ENCODE results near the gene ZNF573.
A peak's percentile ranks its signal among the peaks of the same experiment; 100 is the strongest.

ZNF573 gene

DNA sequence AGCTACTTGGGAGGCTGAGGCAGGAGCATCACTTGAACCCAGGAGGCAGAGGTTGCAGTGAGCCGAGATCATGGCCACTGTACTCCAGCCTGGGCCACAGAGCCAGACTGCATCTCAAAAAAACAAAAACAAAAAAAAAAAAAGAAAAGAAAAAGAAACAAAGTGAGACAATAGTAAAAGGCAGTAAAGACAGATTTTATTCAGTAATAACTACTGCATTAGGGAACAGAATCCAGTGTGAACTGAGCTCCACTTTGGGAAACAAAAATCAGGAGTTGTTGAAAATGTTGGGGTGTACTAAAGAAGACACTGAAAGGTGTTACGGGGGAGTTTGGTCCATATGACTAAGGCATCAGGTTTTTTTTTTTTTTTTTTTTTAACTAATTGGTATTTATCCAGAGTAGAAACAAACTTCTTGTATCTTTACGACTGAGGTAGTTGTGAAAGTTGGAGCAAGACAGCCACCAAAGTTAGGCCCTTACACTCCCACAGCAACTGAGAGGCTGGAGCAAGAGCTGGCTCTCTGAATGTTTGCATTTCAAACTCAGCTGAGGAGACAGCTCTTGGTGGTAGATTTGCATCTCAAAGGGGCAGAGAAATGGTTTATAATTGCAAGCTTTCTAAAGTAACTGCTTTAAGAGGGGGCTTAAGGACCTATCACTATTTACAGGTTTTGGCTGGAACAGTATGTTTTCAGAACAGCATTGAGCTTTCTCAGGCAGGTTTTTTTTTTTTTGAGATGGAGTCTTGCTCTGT lies 84.1 kb downstream of the ZNF573 start:
- TF ChIP-seq, protein P1, sequence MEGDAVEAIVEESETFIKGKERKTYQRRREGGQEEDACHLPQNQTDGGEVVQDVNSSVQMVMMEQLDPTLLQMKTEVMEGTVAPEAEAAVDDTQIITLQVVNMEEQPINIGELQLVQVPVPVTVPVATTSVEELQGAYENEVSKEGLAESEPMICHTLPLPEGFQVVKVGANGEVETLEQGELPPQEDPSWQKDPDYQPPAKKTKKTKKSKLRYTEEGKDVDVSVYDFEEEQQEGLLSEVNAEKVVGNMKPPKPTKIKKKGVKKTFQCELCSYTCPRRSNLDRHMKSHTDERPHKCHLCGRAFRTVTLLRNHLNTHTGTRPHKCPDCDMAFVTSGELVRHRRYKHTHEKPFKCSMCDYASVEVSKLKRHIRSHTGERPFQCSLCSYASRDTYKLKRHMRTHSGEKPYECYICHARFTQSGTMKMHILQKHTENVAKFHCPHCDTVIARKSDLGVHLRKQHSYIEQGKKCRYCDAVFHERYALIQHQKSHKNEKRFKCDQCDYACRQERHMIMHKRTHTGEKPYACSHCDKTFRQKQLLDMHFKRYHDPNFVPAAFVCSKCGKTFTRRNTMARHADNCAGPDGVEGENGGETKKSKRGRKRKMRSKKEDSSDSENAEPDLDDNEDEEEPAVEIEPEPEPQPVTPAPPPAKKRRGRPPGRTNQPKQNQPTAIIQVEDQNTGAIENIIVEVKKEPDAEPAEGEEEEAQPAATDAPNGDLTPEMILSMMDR (IDR thresholded peaks at IDR 0.05; ENCODE audit: low read depth, low read length): no peak
- H3K4me3 ChIP-seq (ENCODE audit: low read depth, low read length): no peak overlapping the region

DNA sequence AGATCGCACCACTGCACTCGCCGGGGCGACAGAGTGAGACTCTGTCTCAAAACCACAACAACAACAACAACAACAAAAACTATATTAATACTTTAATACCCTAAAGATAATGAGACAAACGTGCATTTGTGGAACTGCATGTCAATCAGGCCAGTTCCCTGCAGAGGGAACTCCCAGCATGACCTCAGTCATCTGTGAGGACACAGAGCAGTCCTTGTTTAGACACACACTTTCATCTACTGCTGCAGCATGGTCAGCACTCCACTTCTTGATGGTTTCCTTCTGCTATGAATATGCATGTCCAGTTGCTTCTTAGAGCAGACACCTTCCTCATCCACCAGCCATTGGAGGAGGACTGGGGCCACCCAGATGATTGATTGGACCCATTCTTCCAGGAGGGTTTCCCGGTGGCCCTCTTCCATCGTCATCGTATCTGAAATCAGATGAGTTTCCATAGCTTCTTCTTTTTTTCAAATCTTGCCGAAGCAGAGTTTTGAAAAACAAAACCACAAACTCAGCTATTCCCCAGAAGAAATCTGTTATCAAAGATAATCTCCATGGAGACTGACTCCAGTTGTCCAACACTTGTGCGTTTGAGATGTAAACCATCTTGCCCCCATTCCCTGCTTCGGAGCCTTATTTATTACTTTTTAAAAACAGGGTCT lies 86.3 kb downstream of the ZNF573 start:
- H3K4me3 ChIP-seq (ENCODE audit: low read depth, low read length): no peak overlapping the region
- TF ChIP-seq, protein P1 (IDR thresholded peaks at IDR 0.05; ENCODE audit: low read depth, low read length): no peak

DNA sequence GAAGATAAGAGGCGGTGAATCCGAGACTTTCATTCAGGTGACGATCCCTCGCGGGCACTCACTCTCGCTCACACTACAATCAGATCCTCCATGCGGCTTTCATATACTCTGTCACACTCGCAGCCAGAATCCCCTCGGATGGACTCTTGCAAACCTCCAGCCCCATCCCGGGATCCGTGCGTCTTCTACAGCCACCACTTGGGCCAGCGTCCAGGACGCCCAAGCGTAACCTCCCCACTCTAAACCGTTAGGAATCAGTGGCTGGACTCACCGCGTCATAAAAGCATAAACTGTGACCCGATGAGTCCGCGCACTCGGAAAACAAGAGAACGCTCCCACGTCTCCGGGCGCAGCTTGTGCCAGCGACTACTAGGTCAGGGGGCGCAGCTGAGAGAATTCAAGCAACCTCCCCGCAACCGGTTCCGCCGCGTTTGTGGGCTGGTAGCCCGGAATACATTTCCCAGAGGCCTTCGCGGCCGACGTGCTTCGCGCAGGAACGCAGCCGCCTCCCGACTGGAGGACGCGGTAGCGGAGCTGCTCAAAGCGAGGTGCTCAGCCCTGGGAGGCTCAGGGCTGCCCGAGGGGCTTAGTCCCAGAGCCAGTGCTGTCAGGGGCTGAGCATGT lies 87.4 kb downstream of the ZNF573 start:
- H3K4me3 ChIP-seq (ENCODE audit: low read depth, low read length): peak overlapping the region; percentile 56
- TF ChIP-seq, protein P1 (IDR thresholded peaks at IDR 0.05; ENCODE audit: low read depth, low read length): no peak

All from WI38 (cell line).